Measurements from ENCODE around the gene POC1A.

The POC1A gene

DNA sequence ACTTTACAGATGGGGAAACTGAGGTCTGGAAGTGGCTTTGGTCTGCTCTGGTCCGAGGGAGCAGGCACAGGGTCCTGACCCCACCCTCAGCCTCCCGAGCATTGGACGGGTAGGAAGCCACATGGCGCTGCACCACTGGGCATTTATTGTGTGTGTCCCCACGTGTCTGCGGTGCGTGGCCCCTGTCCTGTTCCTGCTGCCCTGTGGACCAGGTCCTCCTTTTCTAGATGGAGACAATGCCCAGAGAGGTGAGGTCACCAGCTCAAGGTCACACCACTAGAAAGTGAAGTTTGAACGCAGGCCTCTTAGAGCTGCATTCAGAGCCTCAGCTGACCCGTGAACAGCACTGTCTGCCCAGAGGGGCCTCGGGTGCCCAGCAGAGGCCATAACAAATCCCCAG is 124.7 kb downstream of the POC1A start:
- Mint-ChIP-seq H3K36me3 (no peaks in the 10 kb centered on the region), H3K27me3 (no peaks in the 10 kb centered on the region), H3K4me1 (ENCODE audit: low read depth) (no peaks in the 10 kb centered on the region), H3K27ac (no peak overlapping the region), H3K4me3 (no peak overlapping the region), H3K9me3 (ENCODE audit: low read depth) (no peaks in the 10 kb centered on the region)

DNA sequence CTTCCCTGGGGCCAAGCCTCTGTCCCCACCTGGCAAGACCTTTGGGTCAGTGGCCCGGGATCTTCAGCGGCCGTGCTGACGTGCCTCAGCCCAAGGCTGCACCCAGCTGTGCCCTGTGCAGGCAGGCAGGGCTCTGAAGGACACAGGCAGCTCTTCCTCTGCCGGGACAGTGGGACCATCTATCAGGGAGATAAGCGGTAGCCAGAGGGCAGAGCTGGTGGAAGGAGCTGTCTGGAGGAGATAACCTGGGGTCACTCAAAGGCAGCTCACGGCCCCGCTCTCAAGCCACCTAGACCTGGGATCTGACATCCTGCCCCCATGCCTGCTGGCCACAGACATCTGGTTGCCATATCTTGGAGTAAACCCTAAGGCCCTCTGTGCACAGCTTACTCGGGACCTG is 125.2 kb downstream of the POC1A start:
- Mint-ChIP-seq H3K4me1 (ENCODE audit: low read depth) (no peaks in the 10 kb centered on the region), H3K27me3 (no peaks in the 10 kb centered on the region), H3K9me3 (ENCODE audit: low read depth) (no peaks in the 10 kb centered on the region), H3K27ac (no peak overlapping the region), H3K36me3 (no peaks in the 10 kb centered on the region), H3K4me3 (no peak overlapping the region)

DNA sequence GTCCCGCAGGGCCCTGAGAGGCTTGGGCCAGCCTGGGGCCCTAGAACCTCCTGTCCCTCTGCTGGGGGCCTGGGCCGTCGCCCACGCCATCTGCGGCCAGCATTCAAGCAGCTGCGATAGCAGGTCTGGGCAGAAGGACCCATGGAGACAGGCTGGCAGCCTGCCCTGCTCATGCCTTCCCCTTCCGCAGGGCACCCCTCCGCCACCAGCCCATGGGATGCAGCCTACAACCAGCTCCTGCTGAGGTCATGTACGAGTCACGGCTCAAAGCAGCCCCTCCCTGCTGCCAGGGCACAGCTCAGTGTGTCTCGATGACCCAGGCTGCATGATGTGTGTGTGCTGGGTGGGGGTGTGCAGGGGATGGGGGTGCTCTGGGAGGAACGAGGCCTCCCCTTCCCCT is 125.7 kb downstream of the POC1A start:
- Mint-ChIP-seq H3K4me3 (no peak overlapping the region), H3K36me3 (no peaks in the 10 kb centered on the region), H3K4me1 (ENCODE audit: low read depth) (no peaks in the 10 kb centered on the region), H3K9me3 (ENCODE audit: low read depth) (no peaks in the 10 kb centered on the region), H3K27ac (no peak overlapping the region), H3K27me3 (no peaks in the 10 kb centered on the region)

- Mint-ChIP-seq H3K36me3 (no peaks in the 10 kb centered on the region), H3K27ac (no peak overlapping the region), H3K4me3 (no peak overlapping the region), H3K4me1 (ENCODE audit: low read depth) (no peaks in the 10 kb centered on the region), H3K9me3 (ENCODE audit: low read depth) (no peaks in the 10 kb centered on the region), H3K27me3 (no peaks in the 10 kb centered on the region)
Measured at GRCh38 chr3:52026041-52026440, 128.2 kb downstream of the POC1A start.

DNA sequence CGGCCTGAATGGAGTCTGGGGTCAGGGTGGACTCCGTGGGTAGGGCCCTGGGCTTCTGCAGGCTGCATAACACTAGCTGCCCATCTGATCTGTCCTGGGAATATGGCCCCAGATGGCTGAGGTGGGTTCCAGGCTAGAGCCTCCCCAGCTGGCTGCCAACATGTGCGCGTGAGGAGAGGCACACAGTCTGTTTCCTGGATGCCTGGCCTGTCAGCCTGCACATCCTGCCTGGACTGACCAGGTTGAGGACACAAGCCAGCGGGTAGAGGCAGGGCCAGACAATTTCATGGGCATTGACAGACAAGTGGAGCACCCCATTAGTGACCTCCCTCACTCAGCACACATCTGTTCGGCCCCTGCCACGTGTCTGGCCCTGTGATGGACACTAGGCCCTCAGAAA is 128.8 kb downstream of the POC1A start:
- Mint-ChIP-seq H3K27ac (no peak overlapping the region), H3K4me1 (ENCODE audit: low read depth) (no peaks in the 10 kb centered on the region), H3K4me3 (no peak overlapping the region), H3K27me3 (no peaks in the 10 kb centered on the region), H3K36me3 (no peaks in the 10 kb centered on the region), H3K9me3 (ENCODE audit: low read depth) (no peaks in the 10 kb centered on the region)
